Spleen (tissue), 7 donors: ENCODE measurements around the gene SLC22A1.
"Not testable (repeated sequence)": the region's sequence is repeated elsewhere in the genome, so short reads cannot be mapped to it uniquely, and the experiment has no call there.

Experiments used
- POLR2A ChIP-seq, 3 donors: fragments of 450-650 bp; IDR thresholded peaks; one replicate each; pipeline ENCODE4 v1.5.1; 2017; ENCODE audit warnings: antibody characterized with exemption in 3 of 3, mild to moderate bottlenecking in 1 of 3
- POLR2AphosphoS5 ChIP-seq, 3 donors: sonication (generic); formaldehyde crosslinking; IDR thresholded peaks; one replicate each; pipeline ENCODE4 v1.5.1; 2017; ENCODE audit warnings: antibody characterized with exemption in 3 of 3
- TF ChIP-seq, protein P1 (sequence below), 11 experiments: fragments of 200-600 bp in 7 of 11; fragments of 450-650 bp in 4 of 11; sonication (generic) in 4 of 11; IDR thresholded peaks in 8 of 11; conservative IDR thresholded peaks in 3 of 11; 1 replicate in 7 of 11; 2 replicates in 4 of 11; pipeline versions ENCODE4 v1.4.0 to v1.8.0; 2016 to 2021; ENCODE audit warnings: antibody characterized with exemption in 11 of 11, inconsistent platforms in 4 of 11, mild to moderate bottlenecking in 1 of 11
- donor health status: DM: no; HTN: no; CAD: no; lungs with moderate emphysema.
- donor health status: DM: no; HTN: no; CAD: no.
- donor health status: DM: no; HTN: no; CAD: no.

DNA sequence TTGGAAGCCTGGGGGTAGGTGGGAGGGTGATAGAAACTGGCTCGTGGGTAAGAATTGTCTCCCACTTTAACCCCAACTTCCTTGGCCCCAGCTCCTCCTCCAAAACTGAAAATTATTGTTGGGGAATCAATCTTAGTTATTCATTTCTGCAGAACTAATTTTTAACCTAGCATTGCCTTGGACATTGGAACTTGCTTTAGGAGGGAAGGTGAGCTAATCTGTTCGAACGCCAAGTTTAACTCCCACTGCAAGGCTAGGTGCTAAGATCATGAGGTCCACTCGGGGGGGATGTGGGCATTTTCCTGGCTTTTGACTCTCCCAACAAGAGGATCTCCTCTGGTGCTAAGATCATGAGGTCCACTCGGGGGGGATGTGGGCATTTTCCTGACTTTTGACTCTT is 3.5 kb downstream of the SLC22A1 start:
- TF ChIP-seq, protein P1, sequence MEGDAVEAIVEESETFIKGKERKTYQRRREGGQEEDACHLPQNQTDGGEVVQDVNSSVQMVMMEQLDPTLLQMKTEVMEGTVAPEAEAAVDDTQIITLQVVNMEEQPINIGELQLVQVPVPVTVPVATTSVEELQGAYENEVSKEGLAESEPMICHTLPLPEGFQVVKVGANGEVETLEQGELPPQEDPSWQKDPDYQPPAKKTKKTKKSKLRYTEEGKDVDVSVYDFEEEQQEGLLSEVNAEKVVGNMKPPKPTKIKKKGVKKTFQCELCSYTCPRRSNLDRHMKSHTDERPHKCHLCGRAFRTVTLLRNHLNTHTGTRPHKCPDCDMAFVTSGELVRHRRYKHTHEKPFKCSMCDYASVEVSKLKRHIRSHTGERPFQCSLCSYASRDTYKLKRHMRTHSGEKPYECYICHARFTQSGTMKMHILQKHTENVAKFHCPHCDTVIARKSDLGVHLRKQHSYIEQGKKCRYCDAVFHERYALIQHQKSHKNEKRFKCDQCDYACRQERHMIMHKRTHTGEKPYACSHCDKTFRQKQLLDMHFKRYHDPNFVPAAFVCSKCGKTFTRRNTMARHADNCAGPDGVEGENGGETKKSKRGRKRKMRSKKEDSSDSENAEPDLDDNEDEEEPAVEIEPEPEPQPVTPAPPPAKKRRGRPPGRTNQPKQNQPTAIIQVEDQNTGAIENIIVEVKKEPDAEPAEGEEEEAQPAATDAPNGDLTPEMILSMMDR (IDR thresholded peaks at IDR 0.05 in 8 of 11, conservative IDR thresholded peaks at IDR 0.05 in 3 of 11) = not testable (repeated sequence)
- not testable (repeated sequence) for TF ChIP-seq POLR2A, POLR2AphosphoS5 (IDR thresholded peaks at IDR 0.05)
